K562 (cell line): Measurements from ENCODE around the gene CCNB1IP1. TPM values are rescaled to one million over a fixed set of nuclear protein-coding genes. Genes with fewer than 3 reads are reported as not detected.

Source experiments
- CBX8 ChIP-seq: fragments of 200-600 bp; sonication (generic); IDR thresholded peaks from 2 replicates; pipeline ENCODE4 v1.6.1; 2012; ENCODE audit warnings: borderline replicate concordance, mixed run types, low read depth, mild to moderate bottlenecking, moderate library complexity, mixed read lengths, low read length, control low read depth, inconsistent platforms; ENCODE audit not compliant: poor library complexity, severe bottlenecking; ENCODE audit errors: extremely low read depth
- DPF2 ChIP-seq: fragments of 450-650 bp; IDR thresholded peaks from 2 replicates; pipeline ENCODE4 v1.6.1; 2016
- E2F5 ChIP-seq: sonication (generic); formaldehyde crosslinking; IDR thresholded peaks from 2 replicates; pipeline ENCODE4 v1.8.0; 2022; ENCODE audit warnings: mild to moderate bottlenecking, missing genetic modification reagents
- ETV5 ChIP-seq: sonication (generic); formaldehyde crosslinking; IDR thresholded peaks from 2 replicates; pipeline ENCODE4 v1.4.0; 2020; ENCODE audit warnings: low read depth, mild to moderate bottlenecking, missing genetic modification reagents
- MIER1 ChIP-seq: fragments of 450-650 bp; IDR thresholded peaks from 2 replicates; pipeline ENCODE4 v1.6.1; 2016; ENCODE audit warnings: antibody characterized with exemption, mild to moderate bottlenecking, low read depth
- MYBL2 ChIP-seq, 2 experiments: fragments of 450-650 bp in 1 of 2; sonication (generic) in 1 of 2; formaldehyde crosslinking in 1 of 2; IDR thresholded peaks; 2 replicates each; pipeline versions ENCODE4 v1.6.1 to v1.8.1; 2017 to 2022; ENCODE audit warnings: borderline replicate concordance in 1 of 2, inconsistent platforms in 1 of 2, low read depth in 1 of 2, mild to moderate bottlenecking in 1 of 2, missing genetic modification reagents in 1 of 2, moderate library complexity in 1 of 2
- ZFP36 ChIP-seq: fragments of 150-350 bp; IDR thresholded peaks from 2 replicates; pipeline ENCODE4 v1.6.1; 2018; ENCODE audit warnings: low read length, low read depth; ENCODE audit not compliant: partially characterized antibody
- ZNF24 ChIP-seq: fragments of 450-650 bp; IDR thresholded peaks from 2 replicates; pipeline ENCODE4 v1.6.1; 2016
- ZNF609 ChIP-seq: sonication (generic); formaldehyde crosslinking; IDR thresholded peaks from 2 replicates; pipeline ENCODE4 v1.8.1; 2023; ENCODE audit warnings: missing genetic modification reagents, mild to moderate bottlenecking, borderline replicate concordance
- polyA plus RNA-seq, 8 experiments: library from polyadenylated mRNA; depleted of rRNA in 4 of 8; stranded (reverse) in 5 of 8; unstranded in 3 of 8; fragments of >200 nt; fragmentation: Nextera tagmentation in 2 of 8; fragmentation: Illumina TruSeq in 1 of 8; extraction: Ambion mirVana in 2 of 8; extraction: Trizol in 1 of 8; gene quantifications; 2 replicates each; pipeline versions ENCODE4 v1.2.1 to v1.2.3, GENCODE V29; 2011 to 2014; ENCODE audit warnings: inconsistent platforms in 1 of 8, missing spikeins in 1 of 8
- total RNA-seq, 7 experiments: library from RNA; depleted of rRNA in 6 of 7; stranded (reverse); fragments of >200 nt in 6 of 7; fragmentation: Illumina TruSeq in 2 of 7; extraction: Trizol in 2 of 7; gene quantifications; 2 replicates each; pipeline versions ENCODE4 v1.2.1 to v1.2.3, GENCODE V29; 2011 to 2021; ENCODE audit warnings: low replicate concordance in 1 of 7
- TF ChIP-seq, protein P1 (sequence below), 2 experiments: IDR thresholded peaks; 2 replicates each; pipeline ENCODE4 v1.6.1; 2012; ENCODE audit warnings: improper control_type of control experiment in 2 of 2, low read depth in 2 of 2, low read length in 2 of 2, borderline replicate concordance in 1 of 2
- TF ChIP-seq, protein P2 (sequence below): IDR thresholded peaks from 2 replicates; pipeline ENCODE4 v1.6.1; 2011; ENCODE audit warnings: borderline replicate concordance, low read depth, mild to moderate bottlenecking, moderate library complexity, low read length; ENCODE audit not compliant: insufficient read depth, poor library complexity, severe bottlenecking

Gene CCNB1IP1
- total and polyA plus RNA-seq, 9 of the 15 experiments (the other 6 are each of a cell fraction or from before 2014, with no cell fraction given), result 51.8 to 152 (median 81.0) TPM

DNA sequence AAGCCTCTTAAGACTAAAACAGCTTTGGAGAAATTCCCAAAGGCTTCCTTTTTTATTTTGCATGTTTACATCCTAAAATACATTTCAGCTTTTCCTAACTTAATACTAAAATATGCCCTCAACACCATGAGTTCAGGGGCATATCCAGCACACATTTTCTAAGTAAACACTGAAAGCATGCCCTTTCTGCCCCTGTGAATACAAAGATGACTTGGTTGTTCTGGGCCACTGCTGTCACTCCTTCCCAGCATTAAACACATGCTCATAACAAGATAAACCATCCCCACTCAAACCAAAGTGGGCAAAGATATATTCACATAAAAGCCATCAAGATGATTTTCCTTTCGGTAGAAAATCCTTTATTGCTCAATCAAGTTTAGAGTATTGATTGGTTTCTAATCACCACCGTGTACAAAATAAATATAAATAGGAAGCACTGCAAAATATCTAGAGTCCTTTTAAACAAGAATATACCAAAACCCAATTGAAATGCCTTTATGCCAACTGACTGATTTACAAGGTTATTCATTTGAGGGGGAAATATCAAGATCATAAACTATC is 1.9 kb downstream of the CCNB1IP1 start (continued):
- TF ChIP-seq, protein P1, sequence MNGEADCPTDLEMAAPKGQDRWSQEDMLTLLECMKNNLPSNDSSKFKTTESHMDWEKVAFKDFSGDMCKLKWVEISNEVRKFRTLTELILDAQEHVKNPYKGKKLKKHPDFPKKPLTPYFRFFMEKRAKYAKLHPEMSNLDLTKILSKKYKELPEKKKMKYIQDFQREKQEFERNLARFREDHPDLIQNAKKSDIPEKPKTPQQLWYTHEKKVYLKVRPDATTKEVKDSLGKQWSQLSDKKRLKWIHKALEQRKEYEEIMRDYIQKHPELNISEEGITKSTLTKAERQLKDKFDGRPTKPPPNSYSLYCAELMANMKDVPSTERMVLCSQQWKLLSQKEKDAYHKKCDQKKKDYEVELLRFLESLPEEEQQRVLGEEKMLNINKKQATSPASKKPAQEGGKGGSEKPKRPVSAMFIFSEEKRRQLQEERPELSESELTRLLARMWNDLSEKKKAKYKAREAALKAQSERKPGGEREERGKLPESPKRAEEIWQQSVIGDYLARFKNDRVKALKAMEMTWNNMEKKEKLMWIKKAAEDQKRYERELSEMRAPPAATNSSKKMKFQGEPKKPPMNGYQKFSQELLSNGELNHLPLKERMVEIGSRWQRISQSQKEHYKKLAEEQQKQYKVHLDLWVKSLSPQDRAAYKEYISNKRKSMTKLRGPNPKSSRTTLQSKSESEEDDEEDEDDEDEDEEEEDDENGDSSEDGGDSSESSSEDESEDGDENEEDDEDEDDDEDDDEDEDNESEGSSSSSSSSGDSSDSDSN (IDR thresholded peaks at IDR 0.05; ENCODE audit: borderline replicate concordance in 1 of 2, low read depth in 2 of 2, low read length in 2 of 2), result no peak
- no peak for TF ChIP-seq E2F5 (CRISPR knock-in tag)
- no peak for TF ChIP-seq ZNF24
- TF ChIP-seq ETV5 (CRISPR knock-in tag), result no peak
- TF ChIP-seq MIER1, result no peak
- no peak for TF ChIP-seq MYBL2 (IDR thresholded peaks at IDR 0.05; ENCODE audit: low read depth)
- no peak for TF ChIP-seq MYBL2 (CRISPR knock-in tag; IDR thresholded peaks at IDR 0.05; ENCODE audit: borderline replicate concordance)
- TF ChIP-seq DPF2, result peak; percentile 42; the same call in 1 of the 2 replicates
- TF ChIP-seq, protein P2, sequence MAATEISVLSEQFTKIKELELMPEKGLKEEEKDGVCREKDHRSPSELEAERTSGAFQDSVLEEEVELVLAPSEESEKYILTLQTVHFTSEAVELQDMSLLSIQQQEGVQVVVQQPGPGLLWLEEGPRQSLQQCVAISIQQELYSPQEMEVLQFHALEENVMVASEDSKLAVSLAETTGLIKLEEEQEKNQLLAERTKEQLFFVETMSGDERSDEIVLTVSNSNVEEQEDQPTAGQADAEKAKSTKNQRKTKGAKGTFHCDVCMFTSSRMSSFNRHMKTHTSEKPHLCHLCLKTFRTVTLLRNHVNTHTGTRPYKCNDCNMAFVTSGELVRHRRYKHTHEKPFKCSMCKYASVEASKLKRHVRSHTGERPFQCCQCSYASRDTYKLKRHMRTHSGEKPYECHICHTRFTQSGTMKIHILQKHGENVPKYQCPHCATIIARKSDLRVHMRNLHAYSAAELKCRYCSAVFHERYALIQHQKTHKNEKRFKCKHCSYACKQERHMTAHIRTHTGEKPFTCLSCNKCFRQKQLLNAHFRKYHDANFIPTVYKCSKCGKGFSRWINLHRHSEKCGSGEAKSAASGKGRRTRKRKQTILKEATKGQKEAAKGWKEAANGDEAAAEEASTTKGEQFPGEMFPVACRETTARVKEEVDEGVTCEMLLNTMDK, result no peak
- TF ChIP-seq ZNF609 (CRISPR knock-in tag), result no peak
- TF ChIP-seq ZFP36, result no peak
- TF ChIP-seq CBX8, result no peak
